HG03135 (cell line): Measurements from ENCODE around the gene RPS19BP1.
"Not testable (repeated sequence)": the region's sequence is repeated elsewhere in the genome, so short reads cannot be mapped to it uniquely, and the experiment has no call there.

Experiments
- ATAC-seq: cut with Tn5 transposase; IDR thresholded peaks from one replicate; pipeline ENCODE4 v1.9.1; 2021; ENCODE audit warnings: mild to moderate bottlenecking, moderate library complexity; ENCODE audit not compliant: unreplicated experiment

Gene RPS19BP1

GRCh38 chr22:39514373-39514973 is 18.1 kb downstream of the RPS19BP1 start:
- no peak for ATAC-seq

GRCh38 chr22:39513791-39514190 is 18.8 kb downstream of the RPS19BP1 start:
- no peak for ATAC-seq

- ATAC-seq, result no peak
These were observed 20.5 kb downstream of the RPS19BP1 start for GRCh38 chr22:39512026-39512425.

GRCh38 chr22:39511226-39511625 is 21.3 kb downstream of the RPS19BP1 start:
- ATAC-seq, result no peak

- ATAC-seq, result no peak
These were observed 21.9 kb downstream of the RPS19BP1 start for GRCh38 chr22:39510529-39511149.

GRCh38 chr22:39508393-39508792 is 24.2 kb downstream of the RPS19BP1 start:
- ATAC-seq, result no peak

GRCh38 chr22:39507021-39507420 is 25.5 kb downstream of the RPS19BP1 start:
- ATAC-seq, result not testable (repeated sequence)

GRCh38 chr22:39504071-39504470 is 28.5 kb downstream of the RPS19BP1 start:
- no peak for ATAC-seq

- no peak for ATAC-seq
These were observed 28.9 kb downstream of the RPS19BP1 start for GRCh38 chr22:39503630-39504029.

- no peak for ATAC-seq
These were observed 29.6 kb downstream of the RPS19BP1 start for GRCh38 chr22:39502789-39503409.

- peak; percentile 89 for ATAC-seq
These were observed 30.3 kb downstream of the RPS19BP1 start, which contains the start of gene MIEF1 for GRCh38 chr22:39502109-39502788. Gene MIEF1, plus strand, starts transcription at chr22:39502290. Its CDS starts 9,005 bp downstream, at chr22:39511295.

- ATAC-seq, result no peak
These were observed 30.9 kb downstream of the RPS19BP1 start for GRCh38 chr22:39501644-39502108.

GRCh38 chr22:39500101-39500500 is 32.4 kb downstream of the RPS19BP1 start:
- no peak for ATAC-seq

- ATAC-seq, result no peak
These were observed 33.7 kb downstream of the RPS19BP1 start for GRCh38 chr22:39498802-39499201.

- no peak for ATAC-seq
These were observed 34.2 kb downstream of the RPS19BP1 start for GRCh38 chr22:39498368-39498767.

- ATAC-seq, result no peak
These were observed 35.1 kb downstream of the RPS19BP1 start for GRCh38 chr22:39497429-39497828.

GRCh38 chr22:39496131-39496838 is 36.3 kb downstream of the RPS19BP1 start:
- no peak for ATAC-seq

GRCh38 chr22:39494471-39495120 is 38.0 kb downstream of the RPS19BP1 start:
- ATAC-seq, result no peak

GRCh38 chr22:39493759-39494158 is 38.8 kb downstream of the RPS19BP1 start:
- ATAC-seq, result no peak

GRCh38 chr22:39492186-39492585 is 40.4 kb downstream of the RPS19BP1 start:
- ATAC-seq, result no peak
